HG03432 (cell line): ENCODE data around the gene PRAMEF12.
"Not testable (repeated sequence)": the region's sequence is repeated elsewhere in the genome, so short reads cannot be mapped to it uniquely, and the experiment has no call there.

Experiments used
- ATAC-seq: cut with Tn5 transposase; IDR thresholded peaks from one replicate; pipeline ENCODE4 v1.9.1; 2021; ENCODE audit warnings: mild to moderate bottlenecking, moderate library complexity; ENCODE audit not compliant: unreplicated experiment

The PRAMEF12 gene

GRCh38 chr1:12770620-12771019 is 2.9 kb upstream of the PRAMEF12 start:
- ATAC-seq = no peak

- ATAC-seq = no peak
Measured at GRCh38 chr1:12771186-12771585, 2.4 kb upstream of the PRAMEF12 start.

- no peak for ATAC-seq
Measured at GRCh38 chr1:12772520-12772919, 1.0 kb upstream of the PRAMEF12 start.

GRCh38 chr1:12774801-12775345 is 1.3 kb downstream of the PRAMEF12 start:
- ATAC-seq = no peak

- ATAC-seq = no peak
Measured at GRCh38 chr1:12775443-12775842, 1.9 kb downstream of the PRAMEF12 start.

- ATAC-seq = no peak
Measured at GRCh38 chr1:12776801-12777557, 3.4 kb downstream of the PRAMEF12 start.

- ATAC-seq = no peak
Measured at GRCh38 chr1:12778061-12778460, 4.5 kb downstream of the PRAMEF12 start.

GRCh38 chr1:12778907-12779306 is 5.4 kb downstream of the PRAMEF12 start:
- ATAC-seq = no peak

GRCh38 chr1:12781488-12781887 is 8.0 kb downstream of the PRAMEF12 start:
- ATAC-seq = not testable (repeated sequence)

GRCh38 chr1:12783783-12784182 is 10.2 kb downstream of the PRAMEF12 start:
- ATAC-seq = not testable (repeated sequence)

GRCh38 chr1:12784729-12785128 is 11.2 kb downstream of the PRAMEF12 start:
- ATAC-seq = not testable (repeated sequence)

GRCh38 chr1:12791097-12791496 is 17.6 kb downstream of the PRAMEF12 start, which contains the start of gene PRAMEF1:
Gene PRAMEF1, plus strand, starts transcription at chr1:12791397. Its CDS starts 1,831 bp downstream, at chr1:12793228.
- ATAC-seq = not testable (repeated sequence)

GRCh38 chr1:12798911-12799310 is 25.4 kb downstream of the PRAMEF12 start:
- no peak for ATAC-seq

- ATAC-seq = no peak
Measured at GRCh38 chr1:12799730-12800129, 26.2 kb downstream of the PRAMEF12 start.

GRCh38 chr1:12809933-12810332 is 36.4 kb downstream of the PRAMEF12 start:
- ATAC-seq = no peak

- ATAC-seq = no peak
Measured at GRCh38 chr1:12810691-12811408, 37.3 kb downstream of the PRAMEF12 start.

GRCh38 chr1:12811409-12811784 is 37.9 kb downstream of the PRAMEF12 start:
- no peak for ATAC-seq

GRCh38 chr1:12819061-12819460 is 45.5 kb downstream of the PRAMEF12 start:
- not testable (repeated sequence) for ATAC-seq
